C4-2B (cell line): Measurements from ENCODE around the gene HERC4.

Experiments
- ZFX ChIP-seq: fragments of 450-650 bp; IDR thresholded peaks from 2 replicates; pipeline ENCODE4 v1.6.1; 2017
- TF ChIP-seq, protein P1 (sequence below): fragments of 450-650 bp; conservative IDR thresholded peaks from 2 replicates; pipeline ENCODE4 v1.5.1; 2017; ENCODE audit warnings: mild to moderate bottlenecking

DNA sequence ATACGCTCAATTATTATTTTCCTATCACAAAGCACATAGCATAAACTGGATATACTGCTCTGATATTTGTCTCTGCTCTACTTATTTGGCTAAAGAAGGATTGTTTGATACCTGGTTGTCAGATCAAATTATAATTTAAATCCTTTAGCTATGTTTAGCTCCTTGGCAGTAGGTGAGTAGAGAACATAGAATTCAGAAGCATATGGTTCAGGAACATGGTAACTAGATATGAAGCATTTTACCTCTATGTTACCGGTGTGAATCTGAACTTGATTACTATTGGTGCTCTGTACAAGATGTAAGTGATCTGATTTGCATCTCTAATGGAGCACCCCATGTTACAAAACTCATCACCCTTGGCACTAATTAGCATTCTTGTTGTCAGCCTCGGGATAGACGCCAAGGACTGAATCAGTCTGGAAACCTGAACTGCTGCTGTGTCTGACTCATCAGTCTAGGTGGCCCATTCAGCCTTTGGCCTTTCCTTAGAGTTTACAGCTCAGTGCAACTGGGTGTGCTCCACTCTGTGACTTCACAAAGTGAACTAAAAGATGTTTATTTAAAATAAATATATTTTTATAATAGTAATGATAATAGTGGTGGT is 21.9 kb upstream of the HERC4 start:
- TF ChIP-seq, protein P1, sequence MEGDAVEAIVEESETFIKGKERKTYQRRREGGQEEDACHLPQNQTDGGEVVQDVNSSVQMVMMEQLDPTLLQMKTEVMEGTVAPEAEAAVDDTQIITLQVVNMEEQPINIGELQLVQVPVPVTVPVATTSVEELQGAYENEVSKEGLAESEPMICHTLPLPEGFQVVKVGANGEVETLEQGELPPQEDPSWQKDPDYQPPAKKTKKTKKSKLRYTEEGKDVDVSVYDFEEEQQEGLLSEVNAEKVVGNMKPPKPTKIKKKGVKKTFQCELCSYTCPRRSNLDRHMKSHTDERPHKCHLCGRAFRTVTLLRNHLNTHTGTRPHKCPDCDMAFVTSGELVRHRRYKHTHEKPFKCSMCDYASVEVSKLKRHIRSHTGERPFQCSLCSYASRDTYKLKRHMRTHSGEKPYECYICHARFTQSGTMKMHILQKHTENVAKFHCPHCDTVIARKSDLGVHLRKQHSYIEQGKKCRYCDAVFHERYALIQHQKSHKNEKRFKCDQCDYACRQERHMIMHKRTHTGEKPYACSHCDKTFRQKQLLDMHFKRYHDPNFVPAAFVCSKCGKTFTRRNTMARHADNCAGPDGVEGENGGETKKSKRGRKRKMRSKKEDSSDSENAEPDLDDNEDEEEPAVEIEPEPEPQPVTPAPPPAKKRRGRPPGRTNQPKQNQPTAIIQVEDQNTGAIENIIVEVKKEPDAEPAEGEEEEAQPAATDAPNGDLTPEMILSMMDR, result no peak
- TF ChIP-seq ZFX, result no peak
